Neural crest cell (in vitro differentiated cells): ENCODE results near the gene CTXN2. TPM values are rescaled to one million over a fixed set of nuclear protein-coding genes. Genes with fewer than 3 reads are reported as not detected.
A peak's percentile ranks its signal among the peaks of the same experiment; 100 is the strongest.

Source experiments
- DNase-seq: peaks from one replicate; pipeline ENCODE4 v3.0.0; 2021; ENCODE audit warnings: low read depth, mixed read lengths, low spot score
- H3K27ac Mint-ChIP-seq: one replicate; pipeline ENCODE4 v1.8.0; 2021; ENCODE audit warnings: mild to moderate bottlenecking, mixed read lengths; ENCODE audit not compliant: unreplicated experiment
- H3K27me3 Mint-ChIP-seq: 2 replicates; pipeline ENCODE4 v1.8.0; 2021; ENCODE audit warnings: low read depth, mild to moderate bottlenecking, mixed read lengths
- H3K36me3 Mint-ChIP-seq: 2 replicates; pipeline ENCODE4 v1.8.0; 2021; ENCODE audit warnings: low read depth, mild to moderate bottlenecking, mixed read lengths
- H3K4me1 Mint-ChIP-seq: 2 replicates; pipeline ENCODE4 v1.8.0; 2021; ENCODE audit warnings: mixed read lengths
- H3K4me3 Mint-ChIP-seq: one replicate; pipeline ENCODE4 v1.8.0; 2021; ENCODE audit warnings: mild to moderate bottlenecking, mixed read lengths
- H3K9me3 Mint-ChIP-seq: 2 replicates; pipeline ENCODE4 v1.8.0; 2021; ENCODE audit warnings: mixed read lengths
- CTCF ChIP-seq: fragments of 200-600 bp; sonication (generic); conservative IDR thresholded peaks from 2 replicates; pipeline ENCODE4 v1.5.0; 2021; ENCODE audit warnings: antibody characterized with exemption, mild to moderate bottlenecking
- total RNA-seq: library from RNA; stranded (reverse); gene quantifications from 2 replicates; pipeline ENCODE4 v1.2.1, GENCODE V29; 2021

CTXN2 gene
- total RNA-seq, 1 donor from 2014 or later: 0.26 TPM

GRCh38 chr15:48149858-48150257 lies 41.6 kb upstream of the CTXN2 start:
- no peak overlapping the region for H3K4me3 Mint-ChIP-seq
- H3K9me3 Mint-ChIP-seq: no peaks in the 10 kb centered on the region
- no peak for TF ChIP-seq CTCF

GRCh38 chr15:48153526-48153925 lies 37.9 kb upstream of the CTXN2 start:
- Mint-ChIP-seq H3K36me3 (peaks cover 22% of the 10 kb centered on the region), H3K27ac (no peak overlapping the region), H3K9me3 (no peaks in the 10 kb centered on the region), H3K4me1 (no peaks in the 10 kb centered on the region), H3K27me3 (no peaks in the 10 kb centered on the region), H3K4me3 (no peak overlapping the region)
- no peak for DNase-seq
- no peak for TF ChIP-seq CTCF

More at GRCh38 chr15:48149858-48150257, 41.6 kb upstream of the CTXN2 start:
- DNase-seq: no peak
- H3K27me3 Mint-ChIP-seq: no peaks in the 10 kb centered on the region
- H3K36me3 Mint-ChIP-seq: peaks cover 25% of the 10 kb centered on the region
- no peaks in the 10 kb centered on the region for H3K4me1 Mint-ChIP-seq
- H3K27ac Mint-ChIP-seq: no peak overlapping the region

- peak overlapping the region; percentile 13 for H3K27ac Mint-ChIP-seq
- H3K4me1 Mint-ChIP-seq: peaks cover 24% of the 10 kb centered on the region
- no peaks in the 10 kb centered on the region for H3K27me3 Mint-ChIP-seq
- no peak for DNase-seq
- TF ChIP-seq CTCF: no peak
- peaks cover 45% of the 10 kb centered on the region for H3K36me3 Mint-ChIP-seq
- peak overlapping the region; percentile 29 for H3K4me3 Mint-ChIP-seq
- peaks cover 10% of the 10 kb centered on the region for H3K9me3 Mint-ChIP-seq
Measured at GRCh38 chr15:48168616-48169015, 22.8 kb upstream of the CTXN2 start.

- H3K36me3 Mint-ChIP-seq: peaks cover 58% of the 10 kb centered on the region
- H3K9me3 Mint-ChIP-seq: peaks cover 17% of the 10 kb centered on the region
- no peak overlapping the region for H3K4me3 Mint-ChIP-seq
- H3K4me1 Mint-ChIP-seq: peaks cover 28% of the 10 kb centered on the region
- TF ChIP-seq CTCF: no peak
- DNase-seq: no peak
- H3K27me3 Mint-ChIP-seq: no peaks in the 10 kb centered on the region
- no peak overlapping the region for H3K27ac Mint-ChIP-seq
Measured at GRCh38 chr15:48170981-48171380, 20.5 kb upstream of the CTXN2 start.

GRCh38 chr15:48175126-48175525 lies 16.3 kb upstream of the CTXN2 start:
- H3K27ac Mint-ChIP-seq: no peak overlapping the region
- H3K4me3 Mint-ChIP-seq: peak overlapping the region; percentile 47
- no peaks in the 10 kb centered on the region for H3K27me3 Mint-ChIP-seq

More at GRCh38 chr15:48175126-48175525, 16.3 kb upstream of the CTXN2 start:
- peaks cover 36% of the 10 kb centered on the region for H3K4me1 Mint-ChIP-seq
- peaks cover 41% of the 10 kb centered on the region for H3K36me3 Mint-ChIP-seq
- H3K9me3 Mint-ChIP-seq: peaks cover 17% of the 10 kb centered on the region
- no peak for TF ChIP-seq CTCF
- no peak for DNase-seq
